H1 (cell line): ENCODE data around the gene GNL3L. TPM values are rescaled to one million over a fixed set of nuclear protein-coding genes. Genes with fewer than 3 reads are reported as not detected.

Experiments
- CTCF ChIA-PET: fragments of 300-600 bp; sonication (Branson Sonifier 250); formaldehyde crosslinking; loops from one replicate; lab custom pipeline; 2021; ENCODE audit not compliant: partially characterized antibody; lab: Charles Lee
- POLR2A ChIA-PET: fragments of 300-600 bp; sonication (Branson Sonifier 250); formaldehyde crosslinking; loops from one replicate; lab custom pipeline; 2021; ENCODE audit warnings: inconsistent platforms; ENCODE audit not compliant: partially characterized antibody; lab: Charles Lee
- DNase-seq, 2 experiments: peaks; one replicate each; pipeline versions ENCODE4 v3.0.0 to v3.0.0-alpha.2; 2010 to 2022; ENCODE audit warnings: low spot score in 2 of 2, low read depth in 1 of 2, mixed read lengths in 1 of 2
- FAIRE-seq: peaks from 2 replicates; lab custom pipeline; 2011; peaks lifted over from hg19 to GRCh38; lab: Jason Lieb, UNC
- H2AFZ ChIP-seq: 2 replicates; pipeline ENCODE4 v1.8.1; 2012; ENCODE audit warnings: low read length, inconsistent platforms
- H2AK5ac ChIP-seq: 2 replicates; pipeline ENCODE4 v1.6.1; 2013; ENCODE audit warnings: low read depth, low read length
- H2BK120ac ChIP-seq: replicated peaks from 2 replicates; pipeline ENCODE3; 2013; ENCODE audit warnings: low read depth, low read length, inconsistent platforms
- H2BK12ac ChIP-seq: 2 replicates; pipeline ENCODE4 v1.6.1; 2013; ENCODE audit warnings: low read depth, low read length
- H2BK15ac ChIP-seq: 2 replicates; pipeline ENCODE4 v1.6.1; 2013; ENCODE audit warnings: low read length
- H2BK20ac ChIP-seq: 2 replicates; pipeline ENCODE4 v1.6.1; 2013; ENCODE audit warnings: low read length
- H2BK5ac ChIP-seq: 2 replicates; pipeline ENCODE4 v1.6.1; 2013; ENCODE audit warnings: low read depth, low read length
- H3K14ac ChIP-seq: 2 replicates; pipeline ENCODE4 v1.6.1; 2013; ENCODE audit warnings: inconsistent platforms; ENCODE audit not compliant: insufficient read length
- H3K18ac ChIP-seq: 2 replicates; pipeline ENCODE4 v1.6.1; 2013; ENCODE audit warnings: low read length; ENCODE audit errors: extremely low read depth
- H3K23ac ChIP-seq: 2 replicates; pipeline ENCODE4 v1.6.1; 2013; ENCODE audit warnings: inconsistent platforms; ENCODE audit not compliant: insufficient read length
- H3K23me2 ChIP-seq: 2 replicates; pipeline ENCODE4 v1.6.1; 2013; ENCODE audit warnings: low read depth, low read length
- H3K27ac ChIP-seq: 2 replicates; pipeline ENCODE4 v1.6.1; 2011; ENCODE audit warnings: low read depth, low read length, inconsistent platforms
- H3K27me3 ChIP-seq, 4 experiments: replicated peaks in 1 of 4; 1 replicate in 1 of 4; 2 replicates in 3 of 4; pipeline versions ENCODE4 v1.6.1 to v1.8.1; 2011 to 2013; ENCODE audit warnings: low read length in 3 of 4, mild to moderate bottlenecking in 3 of 4, inconsistent platforms in 2 of 4, mixed read lengths in 2 of 4, moderate library complexity in 1 of 4; ENCODE audit not compliant: control insufficient read depth in 3 of 4, insufficient read depth in 3 of 4; ENCODE audit errors: extremely low read depth in 1 of 4
- H3K36me3 ChIP-seq, 4 experiments: 2 replicates each; pipeline versions ENCODE4 v1.6.1 to v1.8.1; 2011 to 2013; ENCODE audit warnings: mild to moderate bottlenecking in 4 of 4, low read length in 3 of 4, moderate library complexity in 2 of 4, control low read depth in 1 of 4, inconsistent platforms in 1 of 4; ENCODE audit not compliant: insufficient read depth in 4 of 4, control insufficient read depth in 2 of 4
- H3K4ac ChIP-seq: replicated peaks from 2 replicates; pipeline ENCODE3; 2013; ENCODE audit warnings: low read length, low read depth, mixed read lengths, inconsistent platforms; ENCODE audit not compliant: insufficient read length
- H3K4me1 ChIP-seq, 4 experiments: replicated peaks in 1 of 4; 1 replicate in 1 of 4; 2 replicates in 3 of 4; pipeline versions ENCODE4 v1.6.1 to v1.8.1; 2011 to 2013; ENCODE audit warnings: low read length in 3 of 4, inconsistent platforms in 2 of 4, mixed read lengths in 1 of 4; ENCODE audit not compliant: insufficient read depth in 4 of 4, control insufficient read depth in 3 of 4
- H3K4me2 ChIP-seq, 2 experiments: 2 replicates each; pipeline versions ENCODE4 v1.6.1 to v1.8.1; 2011 to 2013; ENCODE audit warnings: low read depth in 2 of 2, low read length in 2 of 2, control low read depth in 1 of 2, inconsistent platforms in 1 of 2, mild to moderate bottlenecking in 1 of 2; ENCODE audit not compliant: insufficient read depth in 1 of 2
- H3K4me3 ChIP-seq, 4 experiments: fragments of 200-600, 300-600 bp in 1 of 4; sonication (generic), shearing (Covaris generic), sonication (Bioruptor Twin) in 1 of 4; 2 replicates each; pipeline versions ENCODE4 v1.5.1 to v1.8.1; 2011 to 2016; ENCODE audit warnings: low read length in 4 of 4, low read depth in 3 of 4, control low read depth in 2 of 4, inconsistent platforms in 2 of 4, mild to moderate bottlenecking in 2 of 4, mixed read lengths in 1 of 4, moderate library complexity in 1 of 4; ENCODE audit not compliant: insufficient read depth in 2 of 4; ENCODE audit errors: extremely low read depth in 1 of 4
- H3K56ac ChIP-seq: replicated peaks from 2 replicates; pipeline ENCODE3; 2013; ENCODE audit warnings: low read depth, mild to moderate bottlenecking, mixed read lengths, low read length, inconsistent platforms; ENCODE audit not compliant: insufficient read length
- H3K79me1 ChIP-seq: 2 replicates; pipeline ENCODE4 v1.6.1; 2013; ENCODE audit warnings: low read depth, low read length, control low read depth
- H3K79me2 ChIP-seq, 2 experiments: 2 replicates each; pipeline versions ENCODE4 v1.6.1 to v1.8.1; 2012 to 2013; ENCODE audit warnings: low read length in 2 of 2, mild to moderate bottlenecking in 2 of 2, inconsistent platforms in 1 of 2; ENCODE audit not compliant: insufficient read depth in 2 of 2, control insufficient read depth in 1 of 2
- H3K9ac ChIP-seq, 4 experiments: replicated peaks in 1 of 4; 1 replicate in 1 of 4; 2 replicates in 3 of 4; pipeline versions ENCODE4 v1.6.1 to v1.8.1; 2011 to 2013; ENCODE audit warnings: low read depth in 3 of 4, low read length in 3 of 4, control low read depth in 2 of 4, mild to moderate bottlenecking in 2 of 4, moderate library complexity in 2 of 4, inconsistent platforms in 1 of 4; ENCODE audit errors: extremely low read depth in 1 of 4
- H3K9me3 ChIP-seq, 2 experiments: 2 replicates each; pipeline versions ENCODE4 v1.6.1 to v1.8.1; 2012 to 2013; ENCODE audit warnings: mild to moderate bottlenecking in 2 of 2, moderate library complexity in 2 of 2, control low read depth in 1 of 2, inconsistent platforms in 1 of 2, low read depth in 1 of 2, low read length in 1 of 2, mixed read lengths in 1 of 2; ENCODE audit not compliant: insufficient read depth in 2 of 2
- H4K20me1 ChIP-seq, 2 experiments: replicated peaks in 1 of 2; 2 replicates each; pipeline versions ENCODE3 to v1.8.1; 2011 to 2013; ENCODE audit warnings: inconsistent platforms in 2 of 2, low read length in 2 of 2, mild to moderate bottlenecking in 1 of 2; ENCODE audit not compliant: insufficient read depth in 2 of 2, control insufficient read depth in 1 of 2
- H4K5ac ChIP-seq: 2 replicates; pipeline ENCODE4 v1.6.1; 2013; ENCODE audit warnings: low read length, low read depth, mixed read lengths, inconsistent platforms; ENCODE audit not compliant: insufficient read length
- H4K8ac ChIP-seq: 2 replicates; pipeline ENCODE4 v1.8.0; 2013; ENCODE audit warnings: mild to moderate bottlenecking, moderate library complexity, low read length, inconsistent platforms; ENCODE audit not compliant: insufficient read depth; ENCODE audit errors: extremely low read depth
- H4K91ac ChIP-seq: replicated peaks from 2 replicates; pipeline ENCODE3; 2013; ENCODE audit warnings: low read length, mixed read lengths, inconsistent platforms; ENCODE audit not compliant: insufficient read length
- CBX8 ChIP-seq: fragments of 300-800, 300-1000 bp; sonication (generic); IDR thresholded peaks from 2 replicates; pipeline ENCODE4 v1.7.1; 2016; ENCODE audit warnings: low read depth, low read length, borderline replicate concordance
- CTBP2 ChIP-seq: IDR thresholded peaks from 2 replicates; pipeline ENCODE4 v1.7.0; 2011; ENCODE audit warnings: borderline replicate concordance, mild to moderate bottlenecking, moderate library complexity, mixed read lengths, low read length; ENCODE audit not compliant: insufficient read depth, insufficient read length
- EGR1 ChIP-seq: IDR thresholded peaks from 2 replicates; pipeline ENCODE4 v1.6.1; 2011; ENCODE audit warnings: low read depth, low read length, borderline replicate concordance
- HDAC6 ChIP-seq: IDR thresholded peaks from one replicate; pipeline ENCODE4 v1.7.1; 2012; ENCODE audit warnings: low read depth, mild to moderate bottlenecking, inconsistent platforms, low read length, moderate library complexity
- RBBP5 ChIP-seq: IDR thresholded peaks from 2 replicates; pipeline ENCODE4 v1.7.1; 2012; ENCODE audit warnings: low read depth, mild to moderate bottlenecking, inconsistent platforms, low read length, moderate library complexity, borderline replicate concordance
- WGBS, 2 experiments: shearing (Covaris generic) in 1 of 2; methylation state at CpG; one replicate each; pipeline versions ENCODE4 v1.1.6 to v1.1.7; 2013 to 2015; ENCODE audit warnings: low lambda C conversion rate in 2 of 2, mixed read lengths in 2 of 2, inconsistent platforms in 1 of 2, low coverage in 1 of 2, missing lambda C conversion rate in 1 of 2; ENCODE audit not compliant: insufficient replicate concordance in 2 of 2, insufficient coverage in 1 of 2, insufficient read length in 1 of 2; ENCODE audit errors: extremely low coverage in 1 of 2, missing lambda C conversion rate in 1 of 2; 5-methylcytosine and 5-hydroxymethylcytosine counted together
- polyA plus RNA-seq, 7 experiments: library from polyadenylated mRNA; depleted of rRNA in 3 of 7; stranded (reverse) in 5 of 7; unstranded in 2 of 7; fragments of >200 nt in 5 of 7; fragments of 200-250 nt in 2 of 7; gene quantifications; 1 replicate in 5 of 7; 2 replicates in 1 of 7; 4 replicates in 1 of 7; pipeline versions ENCODE4 v1.2.1 to v1.2.3, GENCODE V29; 2011 to 2013; ENCODE audit warnings: missing spikeins in 2 of 7, mixed read lengths in 2 of 7
- total RNA-seq: library from RNA; stranded (reverse); fragmentation: NEBNext Ultra II Directional; extraction: Animal tissue kit (Norgen Biotek cat#: 25700); gene quantifications from 2 replicates; pipeline ENCODE4 v1.2.1, GENCODE V29; 2021

The GNL3L gene
- total and polyA plus RNA-seq, 2 of the 8 experiments (the other 6 are each of a cell fraction or from before 2014, with no cell fraction given): 19.1 to 71.2 TPM

DNA sequence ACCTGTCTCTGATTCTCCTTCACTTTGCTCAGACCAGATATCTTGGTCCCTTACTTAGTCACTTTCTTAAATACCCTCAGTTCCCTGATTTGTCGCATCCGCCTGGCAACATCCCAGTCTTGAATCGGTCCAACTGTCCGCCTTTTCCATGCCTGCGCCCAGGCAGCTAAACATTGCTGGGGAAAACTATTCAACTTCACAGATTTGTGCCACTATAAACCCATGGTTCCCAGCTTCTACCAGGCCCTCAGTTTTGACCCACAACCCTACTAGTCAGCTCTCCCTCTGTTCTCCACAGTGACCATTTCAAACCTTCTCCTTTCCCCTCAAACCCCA, 33.5 kb upstream of the GNL3L start:
- 46% methylated on average over 5 of the region's 5 CpGs; no CpG with 5 or more reads in 1 of the 2 experiments for WGBS, 2 experiments
- Histone ChIP-seq H3K27me3 (no peaks in the 10 kb centered on the region), H4K5ac (no peak overlapping the region), H3K14ac (no peak overlapping the region), H3K4me1 (peaks cover 0 to 9% (median 7%) of the 10 kb centered on the region in 4 experiments; a peak in 3 of 7 replicates), H3K4ac (no peak overlapping the region), H4K20me1 (peaks cover 0 to 2% of the 10 kb centered on the region in 2 experiments), H3K23ac (no peak overlapping the region), H2BK15ac (no peak overlapping the region), H3K27ac (no peak overlapping the region), H3K9ac (no peak overlapping the region), H4K91ac (no peak overlapping the region), H2AK5ac (no peak overlapping the region), H2AFZ (peak overlapping the region; percentile 1; the same call in 1 of the 2 replicates), H2BK5ac (no peak overlapping the region), H3K36me3 (no peaks in the 10 kb centered on the region), H3K4me2 (peak overlapping the region; percentile 61 to 76), H3K4me3 (peak overlapping the region in 2 of 4 experiments; percentile 78 to 87; a peak in 3 of 8 replicates), H3K79me1 (no peaks in the 10 kb centered on the region; the same call in 1 of the 2 replicates), H3K18ac (no peak overlapping the region; the same call in 1 of the 2 replicates), H2BK12ac (no peak overlapping the region), H2BK120ac (no peak overlapping the region), H3K56ac (no peak overlapping the region), H3K9me3 (no peaks in the 10 kb centered on the region), H2BK20ac (no peak overlapping the region; the same call in 1 of the 2 replicates), H4K8ac (no peak overlapping the region), H3K79me2 (peaks cover 2 to 34% of the 10 kb centered on the region in 2 experiments; a peak in 2 of 4 replicates), H3K23me2 (no peaks in the 10 kb centered on the region; the same call in 1 of the 2 replicates)
- FAIRE-seq (no peak), DNase-seq (no peak)
- ChIA-PET POLR2A (interaction anchor here (0.9 kb wide), 2 partner anchors 19 to 34 kb away, joined by 3 read pairs; no protein-coding TSS in a partner anchor), CTCF (interaction anchor here (1.4 kb wide), 1 partner anchor 12 kb away, joined by 3 read pairs; no protein-coding TSS in a partner anchor)
- TF ChIP-seq CTBP2: no peak
- TF ChIP-seq CBX8: no peak
- TF ChIP-seq RBBP5: no peak
- no peak for TF ChIP-seq HDAC6
- TF ChIP-seq EGR1: no peak
